NCI-H2081 treated with DMSO at 0.1 percent for 48 hours (cell line): ENCODE measurements around the gene POTEB.
"Not testable (repeated sequence)": the region's sequence is repeated elsewhere in the genome, so short reads cannot be mapped to it uniquely, and the experiment has no call there.

Experiments used
- DNase-seq: peaks from one replicate; lab custom pipeline; 2025; lab: John Stamatoyannopoulos, UW

The POTEB gene

DNA sequence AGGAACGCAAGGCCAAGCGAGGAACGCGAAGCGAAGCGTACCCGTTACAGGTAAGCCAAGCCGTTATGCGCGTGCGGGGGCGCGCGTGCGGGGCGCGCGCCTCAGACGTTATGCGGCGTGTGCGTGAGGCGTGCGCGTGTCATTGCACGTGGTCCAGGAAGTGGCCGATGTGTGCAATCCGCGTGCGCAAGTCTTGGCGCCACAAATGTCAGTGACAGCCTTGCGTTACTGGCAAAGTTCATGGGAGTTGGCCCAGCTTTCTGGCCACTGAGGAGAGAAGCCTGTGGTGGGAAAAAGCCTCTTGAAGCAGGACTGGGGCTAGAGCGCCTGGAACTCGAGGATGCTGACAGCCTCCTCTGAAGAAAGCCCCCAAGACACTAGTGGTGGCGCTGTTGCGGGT is at the start of gene POTEB:
TSS of gene POTEB (minus strand) at position 101 of the 400 bp plus-strand sequence. CDS start 489 bp downstream, outside the sequence.
- not testable (repeated sequence) for DNase-seq

- DNase-seq = not testable (repeated sequence)
These were observed 13.4 kb upstream of the POTEB start for GRCh38 chr15:21890955-21891354.

GRCh38 chr15:21889542-21889941 is 12.0 kb upstream of the POTEB start:
- DNase-seq = not testable (repeated sequence)

DNA sequence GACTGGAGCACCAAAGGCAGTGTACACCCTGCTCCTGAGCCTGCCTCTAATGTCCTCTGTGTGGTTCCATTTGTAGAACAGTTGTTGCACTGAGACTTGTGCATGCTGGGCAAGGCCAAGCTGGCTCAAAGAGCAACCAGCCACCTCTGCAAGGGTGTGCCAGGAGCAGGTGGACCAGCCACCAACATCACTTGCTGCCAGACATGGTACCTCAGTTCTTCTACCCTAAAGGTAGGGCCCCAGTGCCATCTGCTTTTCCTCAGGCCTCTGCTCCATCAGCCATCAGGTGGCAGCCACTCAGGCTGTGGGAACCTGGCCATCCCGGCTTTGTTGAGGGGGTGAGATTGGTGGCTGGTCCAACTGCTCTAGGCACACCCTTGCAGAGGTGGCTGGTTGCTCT is 38.7 kb downstream of the POTEB start:
- DNase-seq = not testable (repeated sequence)
